Mammary epithelial cell (primary cell): Measurements from ENCODE around the gene ROR1.

Experiments used
- EZH2 ChIP-seq: IDR thresholded peaks from 2 replicates; pipeline ENCODE4 v1.6.1; 2012; ENCODE audit warnings: low read length, inconsistent platforms, borderline replicate concordance
- TF ChIP-seq, protein P1 (sequence below), 2 donors: IDR thresholded peaks in 1 of 2; conservative IDR thresholded peaks in 1 of 2; 2 replicates each; pipeline ENCODE4 v1.5.1; 2011 to 2012; ENCODE audit warnings: inconsistent platforms in 2 of 2, low read length in 2 of 2, mild to moderate bottlenecking in 2 of 2, control low read depth in 1 of 2, low read depth in 1 of 2; ENCODE audit not compliant: insufficient read depth in 1 of 2; ENCODE audit errors: extremely low read depth in 1 of 2

GRCh38 chr1:64150266-64150665, 376.4 kb downstream of the ROR1 start:
- TF ChIP-seq EZH2: no peak
- TF ChIP-seq, protein P1, sequence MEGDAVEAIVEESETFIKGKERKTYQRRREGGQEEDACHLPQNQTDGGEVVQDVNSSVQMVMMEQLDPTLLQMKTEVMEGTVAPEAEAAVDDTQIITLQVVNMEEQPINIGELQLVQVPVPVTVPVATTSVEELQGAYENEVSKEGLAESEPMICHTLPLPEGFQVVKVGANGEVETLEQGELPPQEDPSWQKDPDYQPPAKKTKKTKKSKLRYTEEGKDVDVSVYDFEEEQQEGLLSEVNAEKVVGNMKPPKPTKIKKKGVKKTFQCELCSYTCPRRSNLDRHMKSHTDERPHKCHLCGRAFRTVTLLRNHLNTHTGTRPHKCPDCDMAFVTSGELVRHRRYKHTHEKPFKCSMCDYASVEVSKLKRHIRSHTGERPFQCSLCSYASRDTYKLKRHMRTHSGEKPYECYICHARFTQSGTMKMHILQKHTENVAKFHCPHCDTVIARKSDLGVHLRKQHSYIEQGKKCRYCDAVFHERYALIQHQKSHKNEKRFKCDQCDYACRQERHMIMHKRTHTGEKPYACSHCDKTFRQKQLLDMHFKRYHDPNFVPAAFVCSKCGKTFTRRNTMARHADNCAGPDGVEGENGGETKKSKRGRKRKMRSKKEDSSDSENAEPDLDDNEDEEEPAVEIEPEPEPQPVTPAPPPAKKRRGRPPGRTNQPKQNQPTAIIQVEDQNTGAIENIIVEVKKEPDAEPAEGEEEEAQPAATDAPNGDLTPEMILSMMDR (conservative IDR thresholded peaks at IDR 0.05 in 1 of 2, IDR thresholded peaks at IDR 0.05 in 1 of 2; ENCODE audit: extremely low read depth in 1 of 2, insufficient read depth in 1 of 2, low read depth in 1 of 2, low read length in 2 of 2): no peak
